KG1 (cell line): ENCODE results near the gene SYNGAP1.
"Not testable (repeated sequence)": the region's sequence is repeated elsewhere in the genome, so short reads cannot be mapped to it uniquely, and the experiment has no call there.

ENCODE experiments used
- DNase-seq: peaks from one replicate; lab custom pipeline; 2025; lab: John Stamatoyannopoulos, UW

Gene SYNGAP1

DNA sequence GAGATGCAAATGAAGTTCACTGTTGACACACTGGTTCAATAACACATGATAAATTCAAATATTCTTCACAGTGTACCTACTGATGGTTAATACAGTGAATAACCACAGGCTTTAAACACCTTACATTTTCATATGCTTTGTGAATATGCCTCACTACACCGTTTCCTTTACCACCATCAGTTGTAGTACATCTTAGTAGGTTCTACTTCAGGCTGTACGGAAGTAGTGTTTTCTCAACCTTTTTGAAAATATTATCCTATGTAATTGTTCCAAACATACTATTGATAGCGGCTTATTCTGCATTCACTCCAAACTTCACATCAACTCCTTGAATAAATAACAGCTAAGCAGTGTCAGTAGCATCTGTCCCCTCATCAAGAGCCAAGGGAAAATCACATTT, 49.8 kb downstream of the SYNGAP1 start:
- DNase-seq, result no peak

GRCh38 chr6:33477864-33478263, 58.0 kb downstream of the SYNGAP1 start:
- no peak for DNase-seq

- no peak for DNase-seq
Observed at GRCh38 chr6:33481192-33481591, 61.3 kb downstream of the SYNGAP1 start.

DNA sequence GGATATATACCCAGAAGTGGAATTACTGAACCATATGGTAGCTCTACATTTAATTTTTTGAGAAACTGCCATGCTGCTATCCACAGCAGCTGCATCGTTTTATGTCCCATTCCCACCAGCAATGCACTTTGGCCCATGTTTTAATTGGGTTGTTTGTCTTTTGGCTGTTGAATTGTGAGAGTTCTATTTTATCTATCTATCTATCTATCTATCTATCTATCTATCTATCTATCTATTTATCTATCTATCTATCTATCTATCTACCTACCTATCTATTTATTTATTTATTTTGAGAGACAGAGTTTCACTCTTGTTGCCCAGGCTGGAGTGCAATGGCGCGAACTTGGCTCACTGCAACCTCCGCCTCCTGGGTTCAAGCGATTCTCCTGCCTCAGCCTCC, 62.8 kb downstream of the SYNGAP1 start:
- not testable (repeated sequence) for DNase-seq

GRCh38 chr6:33483678-33484077, 63.8 kb downstream of the SYNGAP1 start:
- DNase-seq, result no peak

GRCh38 chr6:33484673-33485262, 64.9 kb downstream of the SYNGAP1 start:
- not testable (repeated sequence) for DNase-seq

GRCh38 chr6:33485680-33486079, 65.8 kb downstream of the SYNGAP1 start:
- not testable (repeated sequence) for DNase-seq

DNA sequence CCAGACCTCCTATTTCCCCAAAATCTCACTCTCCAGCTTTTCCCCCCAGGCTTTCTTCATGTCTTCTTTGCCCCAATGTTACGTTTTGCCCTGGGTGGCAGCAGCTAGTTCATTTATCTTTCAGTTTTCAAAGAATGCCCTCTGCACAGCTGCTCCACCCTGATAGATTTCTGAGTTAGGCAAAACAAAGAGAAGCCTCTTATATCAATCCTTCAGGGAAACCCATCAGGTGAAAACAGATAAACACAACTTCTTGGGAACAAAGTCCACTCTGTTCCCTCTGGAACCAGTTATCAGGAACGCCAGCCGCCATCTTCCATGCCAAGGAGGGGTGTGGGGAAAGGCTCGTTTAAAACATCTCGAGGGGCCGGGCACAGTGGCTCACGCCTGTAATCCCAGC, 68.5 kb downstream of the SYNGAP1 start:
- no peak for DNase-seq

- no peak for DNase-seq
Observed at GRCh38 chr6:33490198-33490597, 70.3 kb downstream of the SYNGAP1 start.

DNA sequence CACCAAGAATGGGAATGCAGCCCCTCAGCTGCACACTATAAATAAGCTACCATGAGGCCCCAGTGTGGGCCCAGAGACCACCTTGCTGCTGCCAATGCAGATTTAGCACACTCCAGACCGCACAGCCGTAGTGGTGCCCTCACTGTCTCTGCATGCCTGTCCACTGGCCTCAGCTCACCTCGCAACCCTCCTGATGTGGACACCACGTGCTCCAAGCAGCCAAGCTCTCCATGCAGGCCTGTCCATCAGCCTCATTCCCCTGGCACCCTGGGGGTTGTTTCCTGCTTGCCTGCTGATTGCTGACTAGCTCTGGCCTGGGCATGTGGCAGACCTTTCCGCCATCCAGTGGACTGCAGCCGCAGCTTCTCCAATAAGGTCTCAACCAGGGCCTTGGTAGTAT, 70.8 kb downstream of the SYNGAP1 start:
- no peak for DNase-seq

- no peak for DNase-seq
Observed at GRCh38 chr6:33492093-33492492, 72.2 kb downstream of the SYNGAP1 start.

GRCh38 chr6:33497157-33497556, 77.3 kb downstream of the SYNGAP1 start:
- no peak for DNase-seq

- no peak for DNase-seq
Observed at GRCh38 chr6:33502486-33502885, 82.6 kb downstream of the SYNGAP1 start.

DNA sequence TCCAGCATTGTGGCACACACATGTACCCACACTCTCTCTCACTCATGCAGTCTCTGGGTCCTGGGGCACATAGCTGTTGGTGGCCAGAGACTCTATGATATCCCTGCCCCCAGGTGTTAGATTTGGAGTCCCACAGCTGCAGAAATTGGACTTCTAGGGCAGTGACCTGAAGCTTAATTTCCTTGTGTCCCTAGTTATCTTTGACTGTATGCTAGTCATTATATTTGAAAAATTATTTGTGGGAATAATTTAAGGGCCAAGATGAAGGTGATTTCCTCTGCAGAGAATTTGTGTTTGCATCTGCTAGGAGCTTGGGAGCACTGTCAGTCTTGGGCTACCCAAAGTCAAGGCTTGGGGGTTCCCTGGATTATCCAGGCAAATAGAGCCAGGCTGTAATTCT, 84.6 kb downstream of the SYNGAP1 start:
- no peak for DNase-seq
